ENCODE results near the gene VRK3.
A peak's percentile ranks its signal among the peaks of the same experiment; 100 is the strongest.

The VRK3 gene

GRCh38 chr19:49929121-49929610 is 96.0 kb downstream of the VRK3 start, which contains the start of the genes ATF5 and NUP62:
Gene ATF5 (plus strand): TSS chr19:49929205. CDS start chr19:49930851, 1,646 bp downstream.
Gene NUP62 (minus strand): TSS chr19:49929504. CDS start chr19:49909807, 19,697 bp downstream.
- DNase-seq, result peak; percentile 93

DNA sequence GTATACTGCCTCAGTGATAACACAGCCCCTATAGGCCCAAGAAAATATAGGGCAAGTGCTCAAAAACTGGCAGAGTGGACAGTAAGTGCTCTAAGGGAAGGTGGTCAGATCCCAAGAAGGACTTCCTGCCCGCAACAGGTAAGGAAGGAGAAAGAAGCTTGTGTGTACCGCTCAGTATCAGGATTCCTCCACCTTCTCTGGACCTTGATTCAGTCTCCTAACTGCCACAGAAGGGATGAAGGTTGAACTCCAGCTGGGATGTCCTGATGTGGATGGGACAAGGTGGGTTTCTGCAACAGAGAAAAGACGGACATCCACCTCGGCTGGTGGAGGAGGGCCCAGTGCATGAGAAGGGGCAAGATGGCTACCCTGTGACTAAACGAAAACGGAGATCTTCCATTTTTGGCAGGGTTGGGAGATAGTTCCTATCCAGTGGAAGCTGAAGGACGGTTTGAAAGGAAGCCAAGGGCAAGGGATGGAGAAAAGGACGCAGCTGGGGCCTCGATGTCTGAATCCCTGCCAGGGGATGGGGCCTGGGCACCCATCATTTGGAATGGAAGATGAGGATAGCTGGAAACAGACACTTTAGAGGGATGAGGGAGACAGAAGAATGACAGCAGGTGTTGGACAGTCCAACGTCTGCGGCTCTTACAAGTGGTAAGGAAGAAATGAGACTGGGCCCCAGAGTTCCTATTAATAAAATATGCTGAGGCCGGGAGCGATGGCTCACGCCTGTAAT is 97.5 kb downstream of the VRK3 start:
- DNase-seq, result no peak

DNA sequence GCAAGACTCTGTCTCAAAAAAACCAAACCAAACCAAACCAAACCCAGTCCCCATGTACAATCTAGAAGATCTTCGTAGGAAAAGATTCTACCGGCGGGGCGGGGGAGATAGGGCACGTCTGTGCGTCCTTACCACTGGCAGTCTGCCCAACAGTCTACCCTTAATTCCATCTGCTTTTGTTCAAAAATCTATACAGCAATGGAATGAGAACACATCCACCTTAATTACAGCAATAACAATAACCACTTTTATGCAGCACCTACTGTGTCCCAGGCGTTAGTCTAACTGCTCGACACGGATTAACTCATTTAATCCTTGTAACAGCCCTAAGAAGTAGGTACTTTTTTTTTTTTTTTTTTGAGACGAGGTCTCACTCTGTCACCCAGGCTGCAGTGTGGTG is 98.7 kb downstream of the VRK3 start:
- DNase-seq, result no peak
